IPS-18c (cell line): Measurements from ENCODE around the gene LARP4B.

Experiments
- H3K4me3 ChIP-seq: 2 replicates; pipeline ENCODE4 v1.7.0; 2013; ENCODE audit warnings: low read depth, mild to moderate bottlenecking, low read length, moderate library complexity; ENCODE audit not compliant: insufficient read depth
- H3K9me3 ChIP-seq: one replicate; pipeline ENCODE4 v1.6.1; 2013; ENCODE audit warnings: mild to moderate bottlenecking, low read length, moderate library complexity; ENCODE audit not compliant: control insufficient read depth, insufficient read depth

The LARP4B gene

DNA sequence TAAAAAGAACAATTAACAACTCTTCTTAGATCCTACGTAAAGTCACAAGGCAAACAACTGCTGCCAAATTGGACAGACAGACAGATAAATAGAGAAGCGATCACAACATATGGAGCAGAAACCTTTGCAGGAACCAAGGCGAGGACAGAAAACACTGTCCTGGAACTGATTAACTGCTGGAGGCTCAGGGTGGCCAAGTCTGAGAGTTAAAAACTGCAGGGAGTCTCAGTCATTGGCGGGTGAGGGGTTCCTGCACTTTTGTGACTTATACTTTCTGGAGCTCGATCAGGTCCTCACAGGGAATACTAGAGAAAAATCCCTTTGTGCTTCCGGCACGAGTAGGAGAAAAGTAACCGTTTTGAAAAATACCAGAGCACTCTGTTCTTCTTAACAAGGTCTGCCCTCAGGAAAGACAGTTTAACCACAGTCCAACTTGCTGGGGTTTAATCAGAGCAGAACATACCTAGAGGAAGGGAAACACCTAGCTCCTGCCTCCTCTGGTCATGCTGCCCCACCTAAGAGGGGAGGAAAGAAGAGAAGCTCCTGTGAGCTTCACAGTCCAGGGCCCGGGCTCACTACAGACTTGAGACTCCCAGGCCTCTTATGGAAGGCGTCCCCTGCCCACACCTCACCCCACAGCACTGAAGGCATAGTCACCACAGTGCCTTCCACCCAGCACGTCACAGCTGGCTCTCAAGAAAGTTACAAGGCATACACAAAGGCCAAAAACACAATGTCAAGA lies 74.9 kb downstream of the LARP4B start:
- Histone ChIP-seq H3K4me3 (no peak overlapping the region), H3K9me3 (no peaks in the 10 kb centered on the region)

GRCh38 chr10:855671-856070 lies 75.8 kb downstream of the LARP4B start:
- Histone ChIP-seq H3K9me3 (no peaks in the 10 kb centered on the region), H3K4me3 (no peak overlapping the region)

GRCh38 chr10:855079-855478 lies 76.4 kb downstream of the LARP4B start:
- Histone ChIP-seq H3K9me3 (no peaks in the 10 kb centered on the region), H3K4me3 (no peak overlapping the region)

- Histone ChIP-seq H3K9me3 (no peaks in the 10 kb centered on the region), H3K4me3 (no peak overlapping the region)
These were observed 78.5 kb downstream of the LARP4B start for GRCh38 chr10:853017-853416.

DNA sequence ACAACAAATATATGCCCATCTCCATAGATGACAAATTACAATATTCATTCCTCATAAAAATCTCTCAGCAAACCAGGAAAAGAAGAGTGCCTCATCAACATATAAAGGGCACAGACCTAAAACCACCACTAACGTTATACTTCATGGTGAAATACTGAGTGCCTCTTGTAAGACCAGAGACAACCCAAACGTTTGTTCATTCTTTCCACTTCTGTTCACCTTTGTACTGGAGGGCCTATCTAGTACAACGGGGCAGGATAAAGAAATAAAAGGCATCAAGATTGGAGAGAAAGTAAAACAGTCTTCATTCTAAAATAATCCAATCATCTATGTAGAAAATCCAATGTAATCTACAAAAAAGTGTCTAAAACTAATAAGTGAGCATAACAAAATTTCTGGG lies 79.1 kb downstream of the LARP4B start:
- H3K4me3 ChIP-seq: no peak overlapping the region
- no peaks in the 10 kb centered on the region for H3K9me3 ChIP-seq

DNA sequence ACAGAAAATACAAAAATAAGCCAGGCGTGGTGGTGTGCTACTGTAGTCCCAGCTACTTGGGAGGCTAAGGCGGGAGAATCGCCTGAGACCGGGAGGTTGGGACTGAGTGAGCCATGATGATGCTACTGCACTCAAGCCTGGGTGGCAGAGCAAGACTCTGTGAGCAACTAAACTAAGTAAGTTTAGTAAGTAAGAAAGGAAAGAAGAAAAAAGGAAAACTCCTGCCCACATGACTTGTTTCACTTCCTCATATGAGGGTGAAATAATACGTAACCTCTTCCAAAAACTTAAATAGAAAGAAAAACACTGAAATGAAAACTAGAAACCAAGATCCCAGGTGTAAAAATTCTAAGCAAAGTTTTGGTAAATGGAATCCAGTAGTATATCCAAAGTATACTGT lies 79.6 kb downstream of the LARP4B start:
- no peak overlapping the region for H3K4me3 ChIP-seq

GRCh38 chr10:850093-850492 lies 81.4 kb downstream of the LARP4B start:
- Histone ChIP-seq H3K9me3 (no peaks in the 10 kb centered on the region), H3K4me3 (no peak overlapping the region)

More for the DNA sequence above, 79.6 kb downstream of the LARP4B start:
- H3K9me3 ChIP-seq: no peaks in the 10 kb centered on the region

DNA sequence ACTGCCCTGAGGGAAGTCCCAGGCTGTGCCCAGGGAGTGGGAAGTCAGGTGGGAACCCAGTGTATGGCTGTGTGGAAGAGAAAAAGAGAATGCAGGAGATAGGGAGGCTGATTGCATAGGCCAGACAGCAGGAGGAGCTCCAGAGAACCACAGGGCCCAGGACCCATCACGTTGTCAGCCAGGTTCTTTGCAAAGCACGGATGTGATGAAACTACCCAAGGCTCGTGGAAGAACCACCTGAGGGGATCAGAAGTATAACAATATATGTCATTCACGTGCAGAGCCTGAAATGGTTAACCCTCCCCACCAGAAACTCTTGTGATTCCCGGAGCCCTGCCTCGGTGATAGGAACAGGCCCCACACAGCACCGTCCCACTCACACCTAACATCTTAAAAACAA lies 83.6 kb downstream of the LARP4B start:
- no peaks in the 10 kb centered on the region for H3K9me3 ChIP-seq
- H3K4me3 ChIP-seq: no peak overlapping the region

- Histone ChIP-seq H3K4me3 (no peak overlapping the region), H3K9me3 (no peaks in the 10 kb centered on the region)
These were observed 85.3 kb downstream of the LARP4B start for GRCh38 chr10:846126-846685.

GRCh38 chr10:845526-845925 lies 86.0 kb downstream of the LARP4B start:
- no peaks in the 10 kb centered on the region for H3K9me3 ChIP-seq
- no peak overlapping the region for H3K4me3 ChIP-seq

- no peaks in the 10 kb centered on the region for H3K9me3 ChIP-seq
- no peak overlapping the region for H3K4me3 ChIP-seq
These were observed 87.0 kb downstream of the LARP4B start for GRCh38 chr10:844552-844951.

DNA sequence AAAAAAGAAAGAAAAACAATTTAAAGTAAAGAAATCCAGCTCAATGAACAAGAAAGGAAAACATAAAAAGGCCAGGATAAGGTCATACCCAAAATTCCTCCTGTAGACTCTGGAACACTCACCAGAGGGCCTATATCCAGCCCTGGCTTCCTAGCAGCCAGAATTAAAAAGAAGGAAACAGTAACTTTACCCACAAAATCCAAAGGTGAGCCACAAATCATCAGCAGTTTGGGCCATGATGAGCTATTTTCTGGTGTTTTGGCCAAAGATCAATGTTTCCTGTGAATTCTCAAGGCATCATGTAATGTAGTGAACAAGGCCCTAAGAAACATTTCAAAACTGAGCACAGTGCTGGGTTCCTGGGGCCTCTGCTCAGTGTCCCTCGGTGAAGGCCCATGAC lies 87.8 kb downstream of the LARP4B start:
- H3K9me3 ChIP-seq: no peaks in the 10 kb centered on the region
- H3K4me3 ChIP-seq: no peak overlapping the region

- Histone ChIP-seq H3K4me3 (no peak overlapping the region), H3K9me3 (no peaks in the 10 kb centered on the region)
These were observed 88.7 kb downstream of the LARP4B start for GRCh38 chr10:842795-843194.

DNA sequence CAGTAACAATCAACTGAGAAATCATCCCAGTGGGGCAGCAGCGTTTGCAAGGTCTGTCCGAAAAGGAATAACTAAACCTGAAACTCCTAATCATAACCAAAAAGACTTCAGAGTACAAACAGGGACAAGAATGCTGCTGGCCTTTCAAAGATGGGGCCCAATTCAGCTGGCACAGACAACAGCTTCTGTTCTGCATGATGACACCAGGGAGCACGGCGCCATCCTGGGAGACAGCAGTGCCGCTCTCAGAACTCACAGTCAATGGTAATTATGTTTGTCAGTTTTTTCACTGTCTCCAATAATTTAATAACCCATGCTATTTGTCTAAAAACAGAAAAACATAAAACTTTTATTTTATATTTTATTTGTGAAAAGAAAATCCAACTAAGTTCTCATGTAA lies 90.0 kb downstream of the LARP4B start:
- Histone ChIP-seq H3K4me3 (no peak overlapping the region), H3K9me3 (no peaks in the 10 kb centered on the region)

- no peak overlapping the region for H3K4me3 ChIP-seq
- H3K9me3 ChIP-seq: no peaks in the 10 kb centered on the region
These were observed 91.8 kb downstream of the LARP4B start for GRCh38 chr10:839550-840205.

- Histone ChIP-seq H3K9me3 (no peaks in the 10 kb centered on the region), H3K4me3 (no peak overlapping the region)
These were observed 94.7 kb downstream of the LARP4B start for GRCh38 chr10:836782-837181.

DNA sequence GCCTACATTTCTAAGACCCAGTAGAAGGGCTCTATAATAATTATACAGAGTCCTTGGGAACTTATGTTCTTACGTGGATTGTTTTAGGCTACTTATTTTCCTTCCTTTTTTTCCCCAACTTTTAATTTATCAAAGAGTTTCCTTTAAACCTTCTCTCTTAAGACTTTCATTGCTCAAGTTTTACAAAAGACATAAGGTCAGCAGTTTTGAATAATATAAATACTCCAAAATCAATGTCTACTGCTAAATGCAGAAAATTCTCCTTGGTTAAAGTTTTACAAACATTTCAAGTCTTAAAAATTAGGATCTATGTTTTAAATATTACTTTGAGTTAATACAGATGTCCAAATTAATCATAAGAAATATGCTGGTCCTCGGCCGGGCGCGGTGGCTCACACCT lies 97.0 kb downstream of the LARP4B start:
- no peaks in the 10 kb centered on the region for H3K9me3 ChIP-seq

DNA sequence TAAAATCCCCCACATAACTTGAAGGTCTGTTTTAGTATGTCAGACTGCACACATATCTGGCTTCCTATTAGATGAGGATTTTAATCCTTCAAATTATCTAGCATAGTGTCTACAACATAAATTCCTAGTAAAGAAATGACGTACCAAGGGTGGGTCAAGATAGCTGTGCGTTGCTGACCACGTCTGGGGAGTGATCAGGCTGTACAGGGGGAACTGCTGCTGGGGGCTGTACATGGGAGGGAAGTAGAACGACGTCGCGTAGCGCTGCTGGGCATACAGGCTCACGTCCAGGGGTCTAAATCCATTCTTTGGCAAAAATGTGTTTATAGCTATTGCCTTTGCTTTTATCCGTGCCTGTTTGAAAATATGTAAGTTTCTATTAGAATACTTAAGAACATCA lies 102.3 kb downstream of the LARP4B start:
- Histone ChIP-seq H3K9me3 (no peaks in the 10 kb centered on the region), H3K4me3 (no peak overlapping the region)

More for the DNA sequence above, 97.0 kb downstream of the LARP4B start:
- no peak overlapping the region for H3K4me3 ChIP-seq
